Measurements from ENCODE around the gene TRAF3IP3.

The TRAF3IP3 gene

GRCh38 chr1:209738270-209738669 is 17.6 kb upstream of the TRAF3IP3 start:
- DNase-seq, result no peak

GRCh38 chr1:209741193-209741592 is 14.7 kb upstream of the TRAF3IP3 start:
- DNase-seq, result no peak

GRCh38 chr1:209741889-209742288 is 14.0 kb upstream of the TRAF3IP3 start:
- DNase-seq, result no peak

- DNase-seq, result no peak
Measured at GRCh38 chr1:209742409-209743144, 13.3 kb upstream of the TRAF3IP3 start.

- no peak for DNase-seq
Measured at GRCh38 chr1:209743145-209743482, 12.7 kb upstream of the TRAF3IP3 start.

- no peak for DNase-seq
Measured at GRCh38 chr1:209746451-209747165, 9.2 kb upstream of the TRAF3IP3 start.

- peak; percentile 93 for DNase-seq
Measured at GRCh38 chr1:209747580-209748262, 8.1 kb upstream of the TRAF3IP3 start.

- no peak for DNase-seq
Measured at GRCh38 chr1:209748620-209749019, 7.2 kb upstream of the TRAF3IP3 start.

GRCh38 chr1:209749205-209749604 is 6.6 kb upstream of the TRAF3IP3 start:
- no peak for DNase-seq

GRCh38 chr1:209749670-209750323 is 6.1 kb upstream of the TRAF3IP3 start:
- DNase-seq, result no peak

- DNase-seq, result peak; percentile 46
Measured at GRCh38 chr1:209751627-209752231, 4.1 kb upstream of the TRAF3IP3 start.

GRCh38 chr1:209752890-209753289 is 3.0 kb upstream of the TRAF3IP3 start:
- no peak for DNase-seq

GRCh38 chr1:209755256-209755655 is 597 bp upstream of the TRAF3IP3 start:
- no peak for DNase-seq

- peak; percentile 59 for DNase-seq
Measured at GRCh38 chr1:209756615-209757445, 977 bp downstream of the TRAF3IP3 start.

- DNase-seq, result no peak
Measured at GRCh38 chr1:209758400-209758799, 2.5 kb downstream of the TRAF3IP3 start.

GRCh38 chr1:209759829-209760359 is 4.0 kb downstream of the TRAF3IP3 start:
- DNase-seq, result no peak

- no peak for DNase-seq
Measured at GRCh38 chr1:209761011-209761635, 5.3 kb downstream of the TRAF3IP3 start.

GRCh38 chr1:209766051-209766450 is 10.2 kb downstream of the TRAF3IP3 start:
- no peak for DNase-seq

- DNase-seq, result no peak
Measured at GRCh38 chr1:209767096-209767495, 11.2 kb downstream of the TRAF3IP3 start.

- no peak for DNase-seq
Measured at GRCh38 chr1:209767706-209768105, 11.9 kb downstream of the TRAF3IP3 start.

- peak; percentile 94 for DNase-seq
Measured at GRCh38 chr1:209768354-209768774, 12.5 kb downstream of the TRAF3IP3 start.

Measured in CD4-positive, alpha-beta T cell treated with Interleukin-4 for 4 hours (primary cell).